ENCODE results near the gene GPR33. TPM values are rescaled to one million over a fixed set of nuclear protein-coding genes. Genes with fewer than 3 reads are reported as not detected.

The GPR33 gene
- not detected for polyA plus RNA-seq (2012; ENCODE audit: insufficient read length, low read depth)

GRCh38 chr14:31487886-31488285, at the start of gene GPR33:
GPR33 (minus strand) TSS chr14:31488039; CDS start chr14:31483965, 4,074 bp downstream.
- TF ChIP-seq TAF1 (IDR thresholded peaks at IDR 0.05; ENCODE audit: borderline replicate concordance, insufficient read depth, low read length) = no peak
- no peak for TF ChIP-seq SIN3A (IDR thresholded peaks at IDR 0.05; ENCODE audit: borderline replicate concordance, insufficient read depth, low read length)

DNA sequence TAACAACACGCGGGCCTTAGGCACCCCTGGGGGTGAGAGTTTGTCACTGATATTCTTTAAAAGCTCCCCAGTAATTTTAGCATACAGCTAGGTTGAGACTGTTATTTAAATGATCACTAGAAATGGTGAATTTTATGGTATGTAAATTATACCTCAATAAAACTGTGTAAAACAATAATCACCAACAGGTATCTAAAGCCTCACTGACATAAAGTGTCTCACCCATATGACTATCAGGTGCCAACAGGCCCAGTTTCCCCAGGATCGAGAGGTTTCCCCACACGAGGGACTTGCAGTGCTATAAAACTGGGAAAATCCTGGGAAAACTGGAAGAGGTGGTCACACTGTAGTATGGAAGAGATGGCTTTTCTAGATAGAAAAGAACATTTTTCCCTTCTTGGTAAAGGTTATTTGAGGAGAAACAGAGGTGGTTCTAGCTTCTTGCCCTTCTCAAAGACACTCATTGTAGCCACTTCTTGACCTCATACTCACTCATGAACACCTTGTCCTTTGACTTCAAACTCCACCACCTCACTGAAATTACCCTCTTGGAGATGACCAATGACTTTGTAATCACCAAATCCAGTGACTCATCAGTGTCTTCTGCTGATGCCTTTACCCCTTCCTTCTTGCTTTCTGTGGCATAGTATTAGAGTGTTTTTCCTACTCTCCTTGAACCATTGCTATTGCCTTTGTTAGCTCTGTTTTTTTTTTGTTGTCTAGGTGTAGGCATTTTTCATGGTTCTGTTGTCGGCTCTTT, 48.5 kb upstream of the GPR33 start:
- TF ChIP-seq, protein P1, sequence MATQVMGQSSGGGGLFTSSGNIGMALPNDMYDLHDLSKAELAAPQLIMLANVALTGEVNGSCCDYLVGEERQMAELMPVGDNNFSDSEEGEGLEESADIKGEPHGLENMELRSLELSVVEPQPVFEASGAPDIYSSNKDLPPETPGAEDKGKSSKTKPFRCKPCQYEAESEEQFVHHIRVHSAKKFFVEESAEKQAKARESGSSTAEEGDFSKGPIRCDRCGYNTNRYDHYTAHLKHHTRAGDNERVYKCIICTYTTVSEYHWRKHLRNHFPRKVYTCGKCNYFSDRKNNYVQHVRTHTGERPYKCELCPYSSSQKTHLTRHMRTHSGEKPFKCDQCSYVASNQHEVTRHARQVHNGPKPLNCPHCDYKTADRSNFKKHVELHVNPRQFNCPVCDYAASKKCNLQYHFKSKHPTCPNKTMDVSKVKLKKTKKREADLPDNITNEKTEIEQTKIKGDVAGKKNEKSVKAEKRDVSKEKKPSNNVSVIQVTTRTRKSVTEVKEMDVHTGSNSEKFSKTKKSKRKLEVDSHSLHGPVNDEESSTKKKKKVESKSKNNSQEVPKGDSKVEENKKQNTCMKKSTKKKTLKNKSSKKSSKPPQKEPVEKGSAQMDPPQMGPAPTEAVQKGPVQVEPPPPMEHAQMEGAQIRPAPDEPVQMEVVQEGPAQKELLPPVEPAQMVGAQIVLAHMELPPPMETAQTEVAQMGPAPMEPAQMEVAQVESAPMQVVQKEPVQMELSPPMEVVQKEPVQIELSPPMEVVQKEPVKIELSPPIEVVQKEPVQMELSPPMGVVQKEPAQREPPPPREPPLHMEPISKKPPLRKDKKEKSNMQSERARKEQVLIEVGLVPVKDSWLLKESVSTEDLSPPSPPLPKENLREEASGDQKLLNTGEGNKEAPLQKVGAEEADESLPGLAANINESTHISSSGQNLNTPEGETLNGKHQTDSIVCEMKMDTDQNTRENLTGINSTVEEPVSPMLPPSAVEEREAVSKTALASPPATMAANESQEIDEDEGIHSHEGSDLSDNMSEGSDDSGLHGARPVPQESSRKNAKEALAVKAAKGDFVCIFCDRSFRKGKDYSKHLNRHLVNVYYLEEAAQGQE (IDR thresholded peaks at IDR 0.05; ENCODE audit: insufficient read depth in 1 of 2, low read depth in 2 of 2, low read length in 2 of 2) = no peak

DNA sequence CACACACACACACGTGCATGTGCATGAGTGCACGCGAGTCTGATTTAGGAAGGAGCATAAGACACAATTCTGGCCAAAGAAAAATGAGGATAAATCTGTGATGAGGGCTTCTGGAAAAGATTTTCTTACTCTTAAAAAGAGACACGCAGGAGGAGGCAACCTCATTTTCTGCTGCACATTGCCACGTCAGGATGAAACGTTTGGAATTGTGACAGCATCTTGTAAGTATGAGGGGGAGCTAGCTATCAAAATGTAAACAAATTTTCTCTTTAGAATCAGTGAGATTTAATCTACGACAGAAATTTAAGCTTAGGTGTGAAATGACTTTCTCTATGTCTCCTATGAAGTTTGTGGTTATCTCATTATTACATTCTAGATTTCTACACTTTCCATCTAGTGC, 42.3 kb upstream of the GPR33 start:
- TF ChIP-seq POLR2AphosphoS5 (IDR thresholded peaks at IDR 0.05; ENCODE audit: low read depth, low read length) (no peak), SIN3A (IDR thresholded peaks at IDR 0.05; ENCODE audit: borderline replicate concordance, insufficient read depth, low read length) (no peak), TAF1 (IDR thresholded peaks at IDR 0.05; ENCODE audit: borderline replicate concordance, insufficient read depth, low read length) (no peak), FOXP2 (optimal IDR thresholded peaks at IDR 0.05; ENCODE audit: borderline replicate concordance, extremely low read depth, extremely low read length, insufficient read depth) (no peak)
- TF ChIP-seq, protein P1 (IDR thresholded peaks at IDR 0.05; ENCODE audit: insufficient read depth in 1 of 2, low read depth in 2 of 2, low read length in 2 of 2) = no peak

DNA sequence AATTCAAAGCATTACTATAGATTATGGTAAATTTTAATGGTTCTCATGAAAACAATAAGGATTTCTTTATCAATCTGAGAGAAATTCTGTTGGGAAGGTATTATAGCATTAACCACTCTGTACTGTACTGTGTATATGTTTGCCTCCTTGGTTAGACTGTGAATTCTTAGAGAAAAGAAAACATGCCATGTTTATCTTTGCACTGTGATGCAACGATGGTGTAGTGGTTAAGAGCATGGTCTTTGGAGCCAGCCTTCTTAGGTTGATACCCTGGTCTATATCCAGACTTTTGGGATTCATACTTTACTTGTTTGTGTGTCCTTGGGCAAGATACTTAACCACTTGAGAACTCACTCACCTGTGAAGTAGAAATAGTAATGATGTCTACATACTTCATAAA, 41.2 kb upstream of the GPR33 start:
- TF ChIP-seq TAF1 (IDR thresholded peaks at IDR 0.05; ENCODE audit: borderline replicate concordance, insufficient read depth, low read length) (no peak), POLR2AphosphoS5 (IDR thresholded peaks at IDR 0.05; ENCODE audit: low read depth, low read length) (no peak), FOXP2 (optimal IDR thresholded peaks at IDR 0.05; ENCODE audit: borderline replicate concordance, extremely low read depth, extremely low read length, insufficient read depth) (no peak), SIN3A (IDR thresholded peaks at IDR 0.05; ENCODE audit: borderline replicate concordance, insufficient read depth, low read length) (no peak)
- TF ChIP-seq, protein P1 (IDR thresholded peaks at IDR 0.05; ENCODE audit: insufficient read depth in 1 of 2, low read depth in 2 of 2, low read length in 2 of 2) = no peak

GRCh38 chr14:31527546-31527945, 39.7 kb upstream of the GPR33 start:
- TF ChIP-seq, protein P1 (IDR thresholded peaks at IDR 0.05; ENCODE audit: insufficient read depth in 1 of 2, low read depth in 2 of 2, low read length in 2 of 2) = no peak
- TF ChIP-seq SIN3A (IDR thresholded peaks at IDR 0.05; ENCODE audit: borderline replicate concordance, insufficient read depth, low read length) = no peak
- no peak for TF ChIP-seq FOXP2 (optimal IDR thresholded peaks at IDR 0.05; ENCODE audit: borderline replicate concordance, extremely low read depth, extremely low read length, insufficient read depth)
- no peak for TF ChIP-seq POLR2AphosphoS5 (IDR thresholded peaks at IDR 0.05; ENCODE audit: low read depth, low read length)
- TF ChIP-seq TAF1 (IDR thresholded peaks at IDR 0.05; ENCODE audit: borderline replicate concordance, insufficient read depth, low read length) = no peak
